WTC11 (cell line): Measurements from ENCODE around the gene LHPP. TPM values are rescaled to one million over a fixed set of nuclear protein-coding genes. Genes with fewer than 3 reads are reported as not detected.

Experiments
- ATAC-seq: fragments of 200-7000 bp; cut with Tn5 transposase; 2 replicates; pipeline ENCODE4 v1.10.0; 2021; ENCODE audit warnings: mild to moderate bottlenecking, moderate library complexity
- CTCF ChIA-PET: fragments of 300-600 bp; sonication (Branson Sonifier 250); formaldehyde crosslinking; loops from one replicate; lab custom pipeline; 2021; ENCODE audit warnings: antibody characterized with exemption; lab: Charles Lee
- POLR2A ChIA-PET: fragments of 350-600 bp; sonication (Branson Sonifier 250); formaldehyde crosslinking; loops from one replicate; lab custom pipeline; 2021; ENCODE audit warnings: antibody characterized with exemption; lab: Charles Lee
- DNase-seq: peaks from one replicate; pipeline ENCODE4 v3.0.0; 2021; ENCODE audit warnings: low spot score
- H3K27ac Mint-ChIP-seq: 2 replicates; pipeline ENCODE4 v1.8.0; 2021; ENCODE audit warnings: mixed read lengths
- H3K27me3 Mint-ChIP-seq: 2 replicates; pipeline ENCODE4 v1.8.0; 2021; ENCODE audit warnings: low read depth, mild to moderate bottlenecking, moderate library complexity, mixed read lengths
- H3K36me3 Mint-ChIP-seq: 2 replicates; pipeline ENCODE4 v1.8.0; 2021; ENCODE audit warnings: mixed read lengths
- H3K4me1 Mint-ChIP-seq: 2 replicates; pipeline ENCODE4 v1.8.0; 2022; ENCODE audit warnings: mixed read lengths
- H3K4me3 Mint-ChIP-seq: 2 replicates; pipeline ENCODE4 v1.8.0; 2021; ENCODE audit warnings: mild to moderate bottlenecking, moderate library complexity, mixed read lengths
- H3K9me3 Mint-ChIP-seq: 2 replicates; pipeline ENCODE4 v1.8.0; 2021; ENCODE audit warnings: mixed read lengths
- ATF1 ChIP-seq: sonication (generic); formaldehyde crosslinking; IDR thresholded peaks from 2 replicates; pipeline ENCODE4 v1.8.1; 2023; ENCODE audit warnings: mild to moderate bottlenecking, moderate library complexity, missing genetic modification reagents
- ETV6 ChIP-seq: sonication (generic); formaldehyde crosslinking; IDR thresholded peaks from 2 replicates; pipeline ENCODE4 v1.8.1; 2022; ENCODE audit warnings: mild to moderate bottlenecking, missing genetic modification reagents
- FOXK1 ChIP-seq: sonication (generic); formaldehyde crosslinking; IDR thresholded peaks from 2 replicates; pipeline ENCODE4 v1.8.0; 2022; ENCODE audit warnings: mild to moderate bottlenecking, moderate library complexity, missing genetic modification reagents
- OVOL2 ChIP-seq: fragments of 250-450 bp; sonication (Bioruptor Pico); IDR thresholded peaks from 2 replicates; pipeline ENCODE4 v1.9.0; 2021; ENCODE audit warnings: mild to moderate bottlenecking, borderline replicate concordance
- SOX15 ChIP-seq: fragments of 250-450 bp; sonication (Bioruptor Pico); IDR thresholded peaks from 2 replicates; pipeline ENCODE4 v1.9.0; 2021; ENCODE audit warnings: mild to moderate bottlenecking
- SP1 ChIP-seq: sonication (generic); formaldehyde crosslinking; conservative IDR thresholded peaks from 2 replicates; pipeline ENCODE4 v1.8.1; 2022; ENCODE audit warnings: missing genetic modification reagents
- TCF7 ChIP-seq: sonication (generic); formaldehyde crosslinking; IDR thresholded peaks from 2 replicates; pipeline ENCODE4 v1.8.0; 2022; ENCODE audit warnings: mild to moderate bottlenecking, low read depth, missing genetic modification reagents, moderate library complexity
- ZNF121 ChIP-seq: sonication (generic); formaldehyde crosslinking; IDR thresholded peaks from 2 replicates; pipeline ENCODE4 v1.8.0; 2023; ENCODE audit warnings: missing genetic modification reagents
- ZNF263 ChIP-seq: sonication (generic); formaldehyde crosslinking; IDR thresholded peaks from 2 replicates; pipeline ENCODE4 v1.8.1; 2022; ENCODE audit warnings: low read depth, mild to moderate bottlenecking, moderate library complexity, missing genetic modification reagents
- ZNF317 ChIP-seq: sonication (generic); formaldehyde crosslinking; IDR thresholded peaks from 2 replicates; pipeline ENCODE4 v1.8.1; 2023; ENCODE audit warnings: low read depth, mild to moderate bottlenecking, moderate library complexity, missing genetic modification reagents, borderline replicate concordance
- ZNF671 ChIP-seq: fragments of 250-450 bp; sonication (Bioruptor Pico); IDR thresholded peaks from 2 replicates; pipeline ENCODE4 v1.8.0; 2021; ENCODE audit warnings: mild to moderate bottlenecking
- total RNA-seq: library from RNA; stranded (reverse); gene quantifications from 3 replicates; pipeline ENCODE4 v1.2.3, GENCODE V29; 2021
- TF ChIP-seq, protein P1 (sequence below): sonication (generic); formaldehyde crosslinking; conservative IDR thresholded peaks from 2 replicates; pipeline ENCODE4 v1.8.1; 2023; ENCODE audit warnings: mild to moderate bottlenecking, low read depth, missing genetic modification reagents, moderate library complexity
- TF ChIP-seq, protein P2 (sequence below): sonication (generic); formaldehyde crosslinking; IDR thresholded peaks from 2 replicates; pipeline ENCODE4 v1.8.1; 2023; ENCODE audit warnings: mild to moderate bottlenecking, missing genetic modification reagents, borderline replicate concordance
- TF ChIP-seq, protein P3 (sequence below): sonication (generic); formaldehyde crosslinking; IDR thresholded peaks from 2 replicates; pipeline ENCODE4 v1.8.1; 2022; ENCODE audit warnings: mild to moderate bottlenecking, moderate library complexity, missing genetic modification reagents
- TF ChIP-seq, protein P4 (sequence below): sonication (generic); formaldehyde crosslinking; IDR thresholded peaks from 2 replicates; pipeline ENCODE4 v1.8.0; 2022; ENCODE audit warnings: missing genetic modification reagents
- TF ChIP-seq, protein P5 (sequence below): sonication (generic); formaldehyde crosslinking; IDR thresholded peaks from 2 replicates; pipeline ENCODE4 v1.8.0; 2023; ENCODE audit warnings: missing genetic modification reagents

Gene LHPP
- total RNA-seq, 1 experiment from 2014 or later: 33.2 TPM

DNA sequence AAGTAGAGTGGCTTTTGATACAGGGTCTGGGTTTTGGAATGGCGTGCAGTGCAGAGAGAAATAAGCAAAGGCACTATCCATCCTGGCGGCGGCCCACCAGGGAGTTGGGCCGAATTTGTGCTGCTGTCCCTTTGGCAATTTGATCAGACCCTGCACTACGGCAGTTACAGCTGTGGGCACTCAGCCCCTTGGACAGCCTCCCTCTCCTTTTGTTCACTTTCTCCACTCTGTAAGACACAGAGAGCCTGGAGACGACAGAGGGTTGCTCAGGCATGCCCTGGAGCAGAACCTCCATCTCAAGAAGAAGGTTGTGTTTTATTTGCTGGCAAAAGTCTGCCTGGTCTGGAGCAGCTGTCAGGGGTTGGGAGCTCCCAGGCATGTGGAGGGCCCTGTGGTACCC lies 55.8 kb downstream of the LHPP start (continued):
- TF ChIP-seq, protein P1, sequence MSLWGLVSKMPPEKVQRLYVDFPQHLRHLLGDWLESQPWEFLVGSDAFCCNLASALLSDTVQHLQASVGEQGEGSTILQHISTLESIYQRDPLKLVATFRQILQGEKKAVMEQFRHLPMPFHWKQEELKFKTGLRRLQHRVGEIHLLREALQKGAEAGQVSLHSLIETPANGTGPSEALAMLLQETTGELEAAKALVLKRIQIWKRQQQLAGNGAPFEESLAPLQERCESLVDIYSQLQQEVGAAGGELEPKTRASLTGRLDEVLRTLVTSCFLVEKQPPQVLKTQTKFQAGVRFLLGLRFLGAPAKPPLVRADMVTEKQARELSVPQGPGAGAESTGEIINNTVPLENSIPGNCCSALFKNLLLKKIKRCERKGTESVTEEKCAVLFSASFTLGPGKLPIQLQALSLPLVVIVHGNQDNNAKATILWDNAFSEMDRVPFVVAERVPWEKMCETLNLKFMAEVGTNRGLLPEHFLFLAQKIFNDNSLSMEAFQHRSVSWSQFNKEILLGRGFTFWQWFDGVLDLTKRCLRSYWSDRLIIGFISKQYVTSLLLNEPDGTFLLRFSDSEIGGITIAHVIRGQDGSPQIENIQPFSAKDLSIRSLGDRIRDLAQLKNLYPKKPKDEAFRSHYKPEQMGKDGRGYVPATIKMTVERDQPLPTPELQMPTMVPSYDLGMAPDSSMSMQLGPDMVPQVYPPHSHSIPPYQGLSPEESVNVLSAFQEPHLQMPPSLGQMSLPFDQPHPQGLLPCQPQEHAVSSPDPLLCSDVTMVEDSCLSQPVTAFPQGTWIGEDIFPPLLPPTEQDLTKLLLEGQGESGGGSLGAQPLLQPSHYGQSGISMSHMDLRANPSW (CRISPR knock-in tag): no peak
- TF ChIP-seq, protein P2, sequence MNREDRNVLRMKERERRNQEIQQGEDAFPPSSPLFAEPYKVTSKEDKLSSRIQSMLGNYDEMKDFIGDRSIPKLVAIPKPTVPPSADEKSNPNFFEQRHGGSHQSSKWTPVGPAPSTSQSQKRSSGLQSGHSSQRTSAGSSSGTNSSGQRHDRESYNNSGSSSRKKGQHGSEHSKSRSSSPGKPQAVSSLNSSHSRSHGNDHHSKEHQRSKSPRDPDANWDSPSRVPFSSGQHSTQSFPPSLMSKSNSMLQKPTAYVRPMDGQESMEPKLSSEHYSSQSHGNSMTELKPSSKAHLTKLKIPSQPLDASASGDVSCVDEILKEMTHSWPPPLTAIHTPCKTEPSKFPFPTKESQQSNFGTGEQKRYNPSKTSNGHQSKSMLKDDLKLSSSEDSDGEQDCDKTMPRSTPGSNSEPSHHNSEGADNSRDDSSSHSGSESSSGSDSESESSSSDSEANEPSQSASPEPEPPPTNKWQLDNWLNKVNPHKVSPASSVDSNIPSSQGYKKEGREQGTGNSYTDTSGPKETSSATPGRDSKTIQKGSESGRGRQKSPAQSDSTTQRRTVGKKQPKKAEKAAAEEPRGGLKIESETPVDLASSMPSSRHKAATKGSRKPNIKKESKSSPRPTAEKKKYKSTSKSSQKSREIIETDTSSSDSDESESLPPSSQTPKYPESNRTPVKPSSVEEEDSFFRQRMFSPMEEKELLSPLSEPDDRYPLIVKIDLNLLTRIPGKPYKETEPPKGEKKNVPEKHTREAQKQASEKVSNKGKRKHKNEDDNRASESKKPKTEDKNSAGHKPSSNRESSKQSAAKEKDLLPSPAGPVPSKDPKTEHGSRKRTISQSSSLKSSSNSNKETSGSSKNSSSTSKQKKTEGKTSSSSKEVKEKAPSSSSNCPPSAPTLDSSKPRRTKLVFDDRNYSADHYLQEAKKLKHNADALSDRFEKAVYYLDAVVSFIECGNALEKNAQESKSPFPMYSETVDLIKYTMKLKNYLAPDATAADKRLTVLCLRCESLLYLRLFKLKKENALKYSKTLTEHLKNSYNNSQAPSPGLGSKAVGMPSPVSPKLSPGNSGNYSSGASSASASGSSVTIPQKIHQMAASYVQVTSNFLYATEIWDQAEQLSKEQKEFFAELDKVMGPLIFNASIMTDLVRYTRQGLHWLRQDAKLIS (CRISPR knock-in tag): no peak
- TF ChIP-seq ETV6 (CRISPR knock-in tag): no peak
- TF ChIP-seq, protein P3, sequence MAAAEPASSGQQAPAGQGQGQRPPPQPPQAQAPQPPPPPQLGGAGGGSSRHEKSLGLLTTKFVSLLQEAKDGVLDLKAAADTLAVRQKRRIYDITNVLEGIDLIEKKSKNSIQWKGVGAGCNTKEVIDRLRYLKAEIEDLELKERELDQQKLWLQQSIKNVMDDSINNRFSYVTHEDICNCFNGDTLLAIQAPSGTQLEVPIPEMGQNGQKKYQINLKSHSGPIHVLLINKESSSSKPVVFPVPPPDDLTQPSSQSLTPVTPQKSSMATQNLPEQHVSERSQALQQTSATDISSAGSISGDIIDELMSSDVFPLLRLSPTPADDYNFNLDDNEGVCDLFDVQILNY (CRISPR knock-in tag): no peak

DNA sequence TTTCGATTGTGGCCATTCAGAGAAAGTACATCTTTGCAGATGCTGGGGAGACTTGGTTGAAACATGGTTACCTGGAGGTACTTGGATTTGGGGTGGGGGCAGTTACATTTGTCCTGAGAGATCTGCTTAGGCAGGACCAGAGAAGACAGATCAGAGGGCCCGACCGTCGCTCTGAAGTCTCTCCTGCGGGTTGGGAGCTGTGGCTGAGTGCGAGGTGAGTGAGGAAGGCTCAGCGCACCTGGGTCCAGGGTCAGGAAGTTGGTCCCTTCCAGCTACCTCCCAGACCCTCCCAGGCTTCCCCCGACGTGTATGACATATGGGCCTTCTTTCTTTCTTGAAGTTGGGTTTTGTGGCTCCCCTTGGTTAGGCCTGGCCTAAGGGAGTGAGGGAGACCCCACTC lies 56.3 kb downstream of the LHPP start:
- Mint-ChIP-seq H3K27me3 (no peaks in the 10 kb centered on the region), H3K4me1 (peaks cover 11% of the 10 kb centered on the region), H3K4me3 (no peak overlapping the region), H3K9me3 (peaks cover 5% of the 10 kb centered on the region), H3K27ac (no peak overlapping the region), H3K36me3 (peaks cover 13% of the 10 kb centered on the region)
- DNase-seq (no peak), ATAC-seq (no peak)
- TF ChIP-seq ATF1 (CRISPR knock-in tag) (no peak), ZNF121 (CRISPR knock-in tag) (no peak), ZNF671 (no peak), ZNF317 (no peak), TCF7 (no peak), SOX15 (CRISPR knock-in tag) (no peak), OVOL2 (CRISPR knock-in tag) (no peak), ZNF263 (CRISPR knock-in tag) (no peak), FOXK1 (CRISPR knock-in tag) (no peak), SP1 (CRISPR knock-in tag) (no peak)
- TF ChIP-seq, protein P4, sequence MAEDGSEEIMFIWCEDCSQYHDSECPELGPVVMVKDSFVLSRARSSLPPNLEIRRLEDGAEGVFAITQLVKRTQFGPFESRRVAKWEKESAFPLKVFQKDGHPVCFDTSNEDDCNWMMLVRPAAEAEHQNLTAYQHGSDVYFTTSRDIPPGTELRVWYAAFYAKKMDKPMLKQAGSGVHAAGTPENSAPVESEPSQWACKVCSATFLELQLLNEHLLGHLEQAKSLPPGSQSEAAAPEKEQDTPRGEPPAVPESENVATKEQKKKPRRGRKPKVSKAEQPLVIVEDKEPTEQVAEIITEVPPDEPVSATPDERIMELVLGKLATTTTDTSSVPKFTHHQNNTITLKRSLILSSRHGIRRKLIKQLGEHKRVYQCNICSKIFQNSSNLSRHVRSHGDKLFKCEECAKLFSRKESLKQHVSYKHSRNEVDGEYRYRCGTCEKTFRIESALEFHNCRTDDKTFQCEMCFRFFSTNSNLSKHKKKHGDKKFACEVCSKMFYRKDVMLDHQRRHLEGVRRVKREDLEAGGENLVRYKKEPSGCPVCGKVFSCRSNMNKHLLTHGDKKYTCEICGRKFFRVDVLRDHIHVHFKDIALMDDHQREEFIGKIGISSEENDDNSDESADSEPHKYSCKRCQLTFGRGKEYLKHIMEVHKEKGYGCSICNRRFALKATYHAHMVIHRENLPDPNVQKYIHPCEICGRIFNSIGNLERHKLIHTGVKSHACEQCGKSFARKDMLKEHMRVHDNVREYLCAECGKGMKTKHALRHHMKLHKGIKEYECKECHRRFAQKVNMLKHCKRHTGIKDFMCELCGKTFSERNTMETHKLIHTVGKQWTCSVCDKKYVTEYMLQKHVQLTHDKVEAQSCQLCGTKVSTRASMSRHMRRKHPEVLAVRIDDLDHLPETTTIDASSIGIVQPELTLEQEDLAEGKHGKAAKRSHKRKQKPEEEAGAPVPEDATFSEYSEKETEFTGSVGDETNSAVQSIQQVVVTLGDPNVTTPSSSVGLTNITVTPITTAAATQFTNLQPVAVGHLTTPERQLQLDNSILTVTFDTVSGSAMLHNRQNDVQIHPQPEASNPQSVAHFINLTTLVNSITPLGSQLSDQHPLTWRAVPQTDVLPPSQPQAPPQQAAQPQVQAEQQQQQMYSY (CRISPR knock-in tag): no peak
- TF ChIP-seq, protein P5, sequence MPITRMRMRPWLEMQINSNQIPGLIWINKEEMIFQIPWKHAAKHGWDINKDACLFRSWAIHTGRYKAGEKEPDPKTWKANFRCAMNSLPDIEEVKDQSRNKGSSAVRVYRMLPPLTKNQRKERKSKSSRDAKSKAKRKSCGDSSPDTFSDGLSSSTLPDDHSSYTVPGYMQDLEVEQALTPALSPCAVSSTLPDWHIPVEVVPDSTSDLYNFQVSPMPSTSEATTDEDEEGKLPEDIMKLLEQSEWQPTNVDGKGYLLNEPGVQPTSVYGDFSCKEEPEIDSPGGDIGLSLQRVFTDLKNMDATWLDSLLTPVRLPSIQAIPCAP (CRISPR knock-in tag): no peak
- ChIA-PET POLR2A (no interaction called here), CTCF (interaction anchor here (0.9 kb wide), 1 partner anchor 56 kb away, joined by 3 read pairs; the partner anchor contains the start of gene LHPP)
